GM12878 (cell line): ENCODE measurements around the gene ISG15. TPM values are rescaled to one million over a fixed set of nuclear protein-coding genes. Genes with fewer than 3 reads are reported as not detected.

Experiments
- USF2 ChIP-seq: IDR thresholded peaks from 2 replicates; pipeline ENCODE4 v1.6.1; 2011; ENCODE audit warnings: low read depth, low read length, improper control_type of control experiment, borderline replicate concordance
- polyA plus RNA-seq, 11 experiments: library from polyadenylated mRNA; depleted of rRNA in 4 of 11; unstranded in 6 of 11; stranded (reverse) in 5 of 11; fragments of >200 nt; fragmentation: Nextera tagmentation in 4 of 11; fragmentation: Illumina TruSeq in 1 of 11; extraction: Ambion mirVana in 4 of 11; extraction: Trizol in 1 of 11; gene quantifications; 1 replicate in 1 of 11; 2 replicates in 10 of 11; pipeline versions ENCODE4 v1.2.1 to v1.2.3, GENCODE V29; 2011 to 2016; ENCODE audit warnings: inconsistent platforms in 2 of 11, missing spikeins in 2 of 11, low read depth in 1 of 11
- total RNA-seq, 4 experiments: library from RNA; depleted of rRNA in 3 of 4; stranded (reverse); fragments of >200 nt in 3 of 4; fragmentation: Illumina TruSeq in 1 of 4; extraction: Trizol in 1 of 4; gene quantifications; 2 replicates each; pipeline versions ENCODE4 v1.2.1 to v1.2.3, GENCODE V29; 2013 to 2021
- TF ChIP-seq, protein P1 (sequence below): fragments of 150-350 bp; IDR thresholded peaks from 2 replicates; pipeline ENCODE4 v1.6.1; 2016; ENCODE audit warnings: low read depth, low read length
- TF ChIP-seq, protein P2 (sequence below): fragments of 450-650 bp; formaldehyde crosslinking; IDR thresholded peaks from 2 replicates; pipeline ENCODE4 v1.4.0; 2022; ENCODE audit warnings: mild to moderate bottlenecking, moderate library complexity
- TF ChIP-seq, protein P3 (sequence below): IDR thresholded peaks from 2 replicates; pipeline ENCODE4 v1.6.1; 2012; ENCODE audit warnings: low read depth, low read length, improper control_type of control experiment

Gene ISG15
- total and polyA plus RNA-seq, 10 of the 15 experiments (the other 5 are each of a cell fraction or from before 2014, with no cell fraction given), result 7.8 to 384 (median 274) TPM

- TF ChIP-seq, protein P1, sequence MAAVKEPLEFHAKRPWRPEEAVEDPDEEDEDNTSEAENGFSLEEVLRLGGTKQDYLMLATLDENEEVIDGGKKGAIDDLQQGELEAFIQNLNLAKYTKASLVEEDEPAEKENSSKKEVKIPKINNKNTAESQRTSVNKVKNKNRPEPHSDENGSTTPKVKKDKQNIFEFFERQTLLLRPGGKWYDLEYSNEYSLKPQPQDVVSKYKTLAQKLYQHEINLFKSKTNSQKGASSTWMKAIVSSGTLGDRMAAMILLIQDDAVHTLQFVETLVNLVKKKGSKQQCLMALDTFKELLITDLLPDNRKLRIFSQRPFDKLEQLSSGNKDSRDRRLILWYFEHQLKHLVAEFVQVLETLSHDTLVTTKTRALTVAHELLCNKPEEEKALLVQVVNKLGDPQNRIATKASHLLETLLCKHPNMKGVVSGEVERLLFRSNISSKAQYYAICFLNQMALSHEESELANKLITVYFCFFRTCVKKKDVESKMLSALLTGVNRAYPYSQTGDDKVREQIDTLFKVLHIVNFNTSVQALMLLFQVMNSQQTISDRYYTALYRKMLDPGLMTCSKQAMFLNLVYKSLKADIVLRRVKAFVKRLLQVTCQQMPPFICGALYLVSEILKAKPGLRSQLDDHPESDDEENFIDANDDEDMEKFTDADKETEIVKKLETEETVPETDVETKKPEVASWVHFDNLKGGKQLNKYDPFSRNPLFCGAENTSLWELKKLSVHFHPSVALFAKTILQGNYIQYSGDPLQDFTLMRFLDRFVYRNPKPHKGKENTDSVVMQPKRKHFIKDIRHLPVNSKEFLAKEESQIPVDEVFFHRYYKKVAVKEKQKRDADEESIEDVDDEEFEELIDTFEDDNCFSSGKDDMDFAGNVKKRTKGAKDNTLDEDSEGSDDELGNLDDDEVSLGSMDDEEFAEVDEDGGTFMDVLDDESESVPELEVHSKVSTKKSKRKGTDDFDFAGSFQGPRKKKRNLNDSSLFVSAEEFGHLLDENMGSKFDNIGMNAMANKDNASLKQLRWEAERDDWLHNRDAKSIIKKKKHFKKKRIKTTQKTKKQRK, result no peak
- TF ChIP-seq USF2, result no peak
- TF ChIP-seq, protein P2, sequence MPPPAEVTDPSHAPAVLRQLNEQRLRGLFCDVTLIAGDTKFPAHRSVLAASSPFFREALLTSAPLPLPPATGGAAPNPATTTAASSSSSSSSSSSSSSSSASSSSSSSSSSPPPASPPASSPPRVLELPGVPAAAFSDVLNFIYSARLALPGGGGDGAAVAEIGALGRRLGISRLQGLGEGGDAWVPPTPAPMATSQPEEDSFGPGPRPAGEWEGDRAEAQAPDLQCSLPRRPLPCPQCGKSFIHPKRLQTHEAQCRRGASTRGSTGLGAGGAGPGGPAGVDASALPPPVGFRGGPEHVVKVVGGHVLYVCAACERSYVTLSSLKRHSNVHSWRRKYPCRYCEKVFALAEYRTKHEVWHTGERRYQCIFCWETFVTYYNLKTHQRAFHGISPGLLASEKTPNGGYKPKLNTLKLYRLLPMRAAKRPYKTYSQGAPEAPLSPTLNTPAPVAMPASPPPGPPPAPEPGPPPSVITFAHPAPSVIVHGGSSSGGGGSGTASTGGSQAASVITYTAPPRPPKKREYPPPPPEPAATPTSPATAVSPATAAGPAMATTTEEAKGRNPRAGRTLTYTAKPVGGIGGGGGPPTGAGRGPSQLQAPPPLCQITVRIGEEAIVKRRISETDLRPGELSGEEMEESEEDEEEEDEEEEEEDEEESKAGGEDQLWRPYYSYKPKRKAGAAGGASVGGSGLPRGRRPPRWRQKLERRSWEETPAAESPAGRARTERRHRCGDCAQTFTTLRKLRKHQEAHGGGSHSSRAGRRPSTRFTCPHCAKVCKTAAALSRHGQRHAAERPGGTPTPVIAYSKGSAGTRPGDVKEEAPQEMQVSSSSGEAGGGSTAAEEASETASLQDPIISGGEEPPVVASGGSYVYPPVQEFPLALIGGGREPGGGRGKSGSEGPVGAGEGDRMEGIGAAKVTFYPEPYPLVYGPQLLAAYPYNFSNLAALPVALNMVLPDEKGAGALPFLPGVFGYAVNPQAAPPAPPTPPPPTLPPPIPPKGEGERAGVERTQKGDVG (CRISPR knock-in tag), result no peak
- TF ChIP-seq, protein P3, sequence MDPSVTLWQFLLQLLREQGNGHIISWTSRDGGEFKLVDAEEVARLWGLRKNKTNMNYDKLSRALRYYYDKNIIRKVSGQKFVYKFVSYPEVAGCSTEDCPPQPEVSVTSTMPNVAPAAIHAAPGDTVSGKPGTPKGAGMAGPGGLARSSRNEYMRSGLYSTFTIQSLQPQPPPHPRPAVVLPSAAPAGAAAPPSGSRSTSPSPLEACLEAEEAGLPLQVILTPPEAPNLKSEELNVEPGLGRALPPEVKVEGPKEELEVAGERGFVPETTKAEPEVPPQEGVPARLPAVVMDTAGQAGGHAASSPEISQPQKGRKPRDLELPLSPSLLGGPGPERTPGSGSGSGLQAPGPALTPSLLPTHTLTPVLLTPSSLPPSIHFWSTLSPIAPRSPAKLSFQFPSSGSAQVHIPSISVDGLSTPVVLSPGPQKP, result no peak
Observed at GRCh38 chr1:974293-974640, 39.0 kb upstream of the ISG15 start (continued).
